ENCODE data around the gene NUP188. TPM values are rescaled to one million over a fixed set of nuclear protein-coding genes. Genes with fewer than 3 reads are reported as not detected.

NUP188 gene
- total and polyA plus RNA-seq, 2 donors (not counting 3 experiments of a cell fraction or from before 2014, with no cell fraction given) = 62.7 to 66.2 TPM

DNA sequence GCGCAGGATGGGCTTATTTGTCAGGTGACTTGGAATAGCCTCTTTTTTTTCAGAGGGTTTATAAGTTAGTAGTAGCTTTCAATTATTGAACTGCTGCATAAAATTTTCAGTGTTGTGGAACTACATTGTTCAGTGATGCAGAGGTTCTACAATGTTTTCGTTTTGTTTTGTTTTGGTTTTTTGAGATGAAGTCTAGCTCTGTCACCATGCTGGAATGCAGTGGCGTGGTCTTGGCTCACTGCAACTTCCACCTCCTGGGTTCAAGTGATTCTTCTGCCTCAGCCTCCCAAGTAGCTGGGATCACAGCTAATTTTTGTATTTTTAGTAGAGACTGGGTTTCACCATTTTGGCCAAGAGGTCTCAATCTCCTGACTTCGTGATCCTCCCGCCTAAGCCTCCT is 22.0 kb downstream of the NUP188 start:
- H3K9me1 ChIP-seq (replicated peaks; ENCODE audit: control insufficient read depth, extremely low read depth, insufficient read depth, low read length) = no peaks in the 10 kb centered on the region
- TF ChIP-seq POLR2AphosphoS5 (IDR thresholded peaks at IDR 0.05; ENCODE audit: insufficient read depth, low read depth, low read length) (no peak), FOS (IDR thresholded peaks at IDR 0.05; ENCODE audit: borderline replicate concordance, insufficient read depth, low read length) (no peak), POLR2A (IDR thresholded peaks at IDR 0.05; ENCODE audit: low read depth, low read length) (no peak), MAX (IDR thresholded peaks at IDR 0.05; ENCODE audit: insufficient read depth, insufficient read length) (no peak), CTCF (IDR thresholded peaks at IDR 0.05; ENCODE audit: extremely low read depth in 1 of 2, insufficient read depth in 1 of 2, low read depth in 1 of 2, low read length in 2 of 2) (no peak), MYC (IDR thresholded peaks at IDR 0.05; ENCODE audit: low read depth, low read length) (no peak), GATA2 (IDR thresholded peaks at IDR 0.05; ENCODE audit: insufficient read depth, insufficient read length, low read depth, low read length) (no peak), EZH2 (IDR thresholded peaks at IDR 0.05; ENCODE audit: borderline replicate concordance, low read depth, low read length, severe bottlenecking) (no peak), JUN (IDR thresholded peaks at IDR 0.05; ENCODE audit: borderline replicate concordance, insufficient read depth, insufficient read length, low read depth) (no peak)
- intact Hi-C loops (cut with micrococcal nuclease) (no loop called here), dilution Hi-C loops (cut with MboI; ENCODE audit: extremely low pct_ligation_motif_present, low sequenced_read_pairs) (no loop called here)
- DNase-seq (ENCODE audit: low read depth, low spot score) = no peak
- no TSS peak for BruUV-seq (replicated peaks)
- H2AFZ ChIP-seq (ENCODE audit: low read depth, low read length) = no peak overlapping the region
- no peaks in the 10 kb centered on the region for H3K4me1 ChIP-seq (ENCODE audit: control insufficient read depth, extremely low read depth, insufficient read depth, low read length)
- H3K36me3 ChIP-seq (ENCODE audit: control insufficient read depth in 2 of 2, extremely low read depth in 1 of 2, insufficient read depth in 2 of 2, low read length in 2 of 2) = peaks cover 0 to 11% of the 10 kb centered on the region in 2 experiments
- no peak overlapping the region for H3K9ac ChIP-seq (replicated peaks; ENCODE audit: extremely low read depth, insufficient read depth, low read length)
- no peaks in the 10 kb centered on the region for H3K9me3 ChIP-seq (replicated peaks; ENCODE audit: control insufficient read depth, insufficient read depth, low read length)
- H3K27me3 ChIP-seq (ENCODE audit: control insufficient read depth in 2 of 2, insufficient read depth in 2 of 2, low read length in 2 of 2) = no peaks in the 10 kb centered on the region
- H3K4me3 ChIP-seq (replicated peaks in 1 of 3; ENCODE audit: insufficient read depth in 1 of 3, low read depth in 1 of 3, low read length in 3 of 3) = no peak overlapping the region
- no peak overlapping the region for H3K27ac ChIP-seq (ENCODE audit: insufficient read depth, low read depth, low read length)
- FAIRE-seq = no peak
- CTCF ChIA-PET = no interaction called here
- no peaks in the 10 kb centered on the region for H4K20me1 ChIP-seq (replicated peaks; ENCODE audit: control insufficient read depth, extremely low read depth, insufficient read depth, low read length)
- POLR2A ChIA-PET = no interaction called here
- H3K4me2 ChIP-seq (ENCODE audit: insufficient read depth, low read length) = no peak overlapping the region
- no peaks in the 10 kb centered on the region for H3K79me2 ChIP-seq (ENCODE audit: control insufficient read depth, insufficient read depth, low read length)

All from endothelial cell of umbilical vein (primary cell).